HCT116 (cell line): ENCODE data around the gene C5AR1. TPM values are rescaled to one million over a fixed set of nuclear protein-coding genes. Genes with fewer than 3 reads are reported as not detected.

Experiments
- ATAC-seq: fragments of 200-7000 bp; cut with Tn5 transposase; 2 replicates; pipeline ENCODE4 v1.9.1; 2020; ENCODE audit warnings: mild to moderate bottlenecking, moderate library complexity
- BruUV-seq: library from RNA; stranded (reverse); fragments of 400-500 nt; replicated peaks from 2 replicates; lab custom pipeline; 2021; lab: Mats Ljungman, UMichigan
- CTCF ChIA-PET: fragments of 300-600 bp; sonication (Branson Sonifier 250); formaldehyde crosslinking; loops from one replicate; lab custom pipeline; 2021; ENCODE audit warnings: antibody characterized with exemption; lab: Charles Lee
- POLR2A ChIA-PET: fragments of 300-600, 350-600 bp; sonication (Branson Sonifier 250); formaldehyde crosslinking; loops from one replicate; lab custom pipeline; 2021; ENCODE audit warnings: antibody characterized with exemption; lab: Charles Lee
- RAD21 ChIA-PET, 2 experiments: fragments of 300-600 bp; sonication (Branson Sonifier 250); formaldehyde crosslinking; loops; one replicate each; lab custom pipeline; 2023; ENCODE audit warnings: low total read pairs in 2 of 2; ENCODE audit not compliant: uncharacterized antibody in 2 of 2, unreplicated experiment in 2 of 2, low non-redundant PET in 1 of 2; lab: Charles Lee
- DNase-seq: peaks from one replicate; pipeline ENCODE4 v3.0.0-alpha.2; 2010; ENCODE audit warnings: low read depth, low spot score
- H2AFZ ChIP-seq: fragments of 200-600 bp; shearing (Covaris generic), sonication (generic); 2 replicates; pipeline ENCODE4 v1.6.1; 2017; ENCODE audit warnings: low read depth, mixed run types, mixed read lengths, antibody characterized with exemption, low read length; ENCODE audit not compliant: poor library complexity, severe bottlenecking
- H3K27ac ChIP-seq: 2 replicates; pipeline ENCODE4 v1.5.1; 2012; ENCODE audit warnings: low read depth, low read length
- H3K27me3 ChIP-seq: fragments of 200-600 bp; sonication (generic); 2 replicates; pipeline ENCODE4 v1.6.1; 2016; ENCODE audit warnings: mixed run types, low read length, mixed read lengths; ENCODE audit not compliant: insufficient read depth
- H3K36me3 ChIP-seq, 2 experiments: fragments of 200-500 bp in 1 of 2; fragments of 200-600 bp in 1 of 2; sonication (Bioruptor generic) in 1 of 2; sonication (generic) in 1 of 2; 2 replicates each; pipeline versions ENCODE4 v1.5.1 to v1.6.1; 2014 to 2016; ENCODE audit warnings: low read length in 2 of 2, inconsistent platforms in 1 of 2, mixed read lengths in 1 of 2, mixed run types in 1 of 2; ENCODE audit not compliant: insufficient read depth in 2 of 2, control insufficient read depth in 1 of 2
- H3K4me1 ChIP-seq, 2 experiments: fragments of 200-600 bp in 1 of 2; sonication (generic) in 1 of 2; 2 replicates each; pipeline versions ENCODE4 v1.5.1 to v1.6.1; 2012 to 2017; ENCODE audit warnings: low read length in 2 of 2, inconsistent platforms in 1 of 2, mild to moderate bottlenecking in 1 of 2, mixed read lengths in 1 of 2, mixed run types in 1 of 2, moderate library complexity in 1 of 2; ENCODE audit not compliant: insufficient read depth in 2 of 2, control insufficient read depth in 1 of 2
- H3K4me2 ChIP-seq: fragments of 200-600 bp; sonication (generic); 2 replicates; pipeline ENCODE4 v1.6.1; 2017; ENCODE audit warnings: mixed run types, low read length, mixed read lengths
- H3K4me3 ChIP-seq, 2 experiments: fragments of 200-600 bp in 1 of 2; sonication (generic) in 1 of 2; replicated peaks in 1 of 2; 2 replicates each; pipeline ENCODE4 v1.5.1; 2011 to 2016; ENCODE audit warnings: low read length in 2 of 2, control low read depth in 1 of 2, low read depth in 1 of 2, mild to moderate bottlenecking in 1 of 2, mixed read lengths in 1 of 2, mixed run types in 1 of 2
- H3K79me2 ChIP-seq: fragments of 200-600 bp; sonication (generic); 2 replicates; pipeline ENCODE4 v1.6.1; 2017; ENCODE audit warnings: mild to moderate bottlenecking, mixed run types, low read length, moderate library complexity, mixed read lengths; ENCODE audit not compliant: insufficient read depth
- H3K9ac ChIP-seq: fragments of 200-600 bp; sonication (generic); 2 replicates; pipeline ENCODE4 v1.6.1; 2016; ENCODE audit warnings: low read length, mixed read lengths
- H3K9me2 ChIP-seq: fragments of 200-600 bp; sonication (generic), shearing (Covaris generic); 2 replicates; pipeline ENCODE4 v1.6.1; 2017; ENCODE audit warnings: mixed run types, mild to moderate bottlenecking, moderate library complexity; ENCODE audit not compliant: insufficient read depth
- H3K9me3 ChIP-seq, 2 experiments: fragments of 200-500 bp in 1 of 2; fragments of 200-600 bp in 1 of 2; sonication (Bioruptor generic) in 1 of 2; sonication (generic) in 1 of 2; 2 replicates each; pipeline ENCODE4 v1.6.1; 2014 to 2017; ENCODE audit warnings: low read length in 2 of 2, mixed read lengths in 2 of 2, inconsistent platforms in 1 of 2, low read depth in 1 of 2, mild to moderate bottlenecking in 1 of 2, mixed run types in 1 of 2, moderate library complexity in 1 of 2; ENCODE audit not compliant: control insufficient read depth in 1 of 2, insufficient read depth in 1 of 2
- H4K20me1 ChIP-seq: fragments of 200-600 bp; sonication (generic), shearing (Covaris generic); 2 replicates; pipeline ENCODE4 v1.6.1; 2017; ENCODE audit warnings: mixed run types, mild to moderate bottlenecking, moderate library complexity; ENCODE audit not compliant: insufficient read depth
- ATF3 ChIP-seq: IDR thresholded peaks from 2 replicates; pipeline ENCODE4 v1.6.1; 2012
- CBX3 ChIP-seq: IDR thresholded peaks from 2 replicates; pipeline ENCODE4 v1.6.1; 2012; ENCODE audit warnings: low read depth
- CEBPB ChIP-seq: IDR thresholded peaks from 2 replicates; pipeline ENCODE4 v1.6.1; 2012; ENCODE audit warnings: low read depth
- EGR1 ChIP-seq: IDR thresholded peaks from 2 replicates; pipeline ENCODE4 v1.6.1; 2012; ENCODE audit warnings: low read depth
- ELF1 ChIP-seq: IDR thresholded peaks from 2 replicates; pipeline ENCODE4 v1.6.1; 2012; ENCODE audit warnings: low read depth, borderline replicate concordance
- FOSL1 ChIP-seq: IDR thresholded peaks from 2 replicates; pipeline ENCODE4 v1.6.1; 2012; ENCODE audit warnings: low read depth
- MAX ChIP-seq: IDR thresholded peaks from 2 replicates; pipeline ENCODE4 v1.6.1; 2012
- POLR2AphosphoS5 ChIP-seq: IDR thresholded peaks from 2 replicates; pipeline ENCODE4 v1.6.1; 2011; ENCODE audit warnings: mild to moderate bottlenecking, low read depth, low read length, moderate library complexity
- SIN3A ChIP-seq: IDR thresholded peaks from 2 replicates; pipeline ENCODE4 v1.6.1; 2012; ENCODE audit warnings: low read depth
- SP1 ChIP-seq: IDR thresholded peaks from 2 replicates; pipeline ENCODE4 v1.6.1; 2012; ENCODE audit warnings: low read depth
- YY1 ChIP-seq: IDR thresholded peaks from 2 replicates; pipeline ENCODE4 v1.6.1; 2011; ENCODE audit warnings: low read length, low read depth, moderate library complexity, mild to moderate bottlenecking; ENCODE audit not compliant: insufficient replicate concordance; ENCODE audit errors: extremely low read depth
- ZBTB33 ChIP-seq: IDR thresholded peaks from 2 replicates; pipeline ENCODE4 v1.6.1; 2011; ENCODE audit warnings: mild to moderate bottlenecking, low read length, moderate library complexity; ENCODE audit not compliant: insufficient replicate concordance; ENCODE audit errors: extremely low read depth
- ZFX ChIP-seq: fragments of 450-650 bp; IDR thresholded peaks from 2 replicates; pipeline ENCODE4 v1.6.1; 2017
- ZNF274 ChIP-seq: fragments of 200-500 bp; sonication (Bioruptor generic); IDR thresholded peaks from 2 replicates; pipeline ENCODE4 v1.6.1; 2014; ENCODE audit warnings: mild to moderate bottlenecking, low read depth, low read length, inconsistent platforms
- intact Hi-C: fragments of 100-400 bp; cut with micrococcal nuclease; formaldehyde crosslinking; loops from 2 replicates; pipeline ENCODE4 v1.10.0; 2022
- total RNA-seq: library from RNA; stranded (reverse); gene quantifications from one replicate; pipeline ENCODE4 v1.2.1, GENCODE V29; 2021; ENCODE audit not compliant: unreplicated experiment

The C5AR1 gene
- total RNA-seq, 1 experiment from 2014 or later: 6.5 TPM

- H4K20me1 ChIP-seq: no peaks in the 10 kb centered on the region
- RAD21 ChIA-PET: no interaction called here
Observed at GRCh38 chr19:47302249-47302648, 7.4 kb upstream of the C5AR1 start.

GRCh38 chr19:47303966-47304365, 5.7 kb upstream of the C5AR1 start:
- intact Hi-C loops: no loop called here
- POLR2A ChIA-PET: no interaction called here
- Histone ChIP-seq H3K9me3 (no peaks in the 10 kb centered on the region), H3K4me1 (peaks cover 8 to 29% of the 10 kb centered on the region in 2 experiments; a peak in 3 of 4 replicates), H3K36me3 (no peaks in the 10 kb centered on the region), H3K27ac (no peak overlapping the region), H3K79me2 (no peaks in the 10 kb centered on the region), H4K20me1 (no peaks in the 10 kb centered on the region), H3K4me3 (no peak overlapping the region), H3K9ac (no peak overlapping the region), H3K27me3 (no peaks in the 10 kb centered on the region), H3K9me2 (no peaks in the 10 kb centered on the region), H3K4me2 (no peak overlapping the region), H2AFZ (no peak overlapping the region)
- TF ChIP-seq SP1: no peak
- TF ChIP-seq CBX3: no peak
- no peak for TF ChIP-seq POLR2AphosphoS5
- TF ChIP-seq ELF1: no peak
- TF ChIP-seq ZNF274: no peak
- no peak for TF ChIP-seq FOSL1
- no peak for TF ChIP-seq ZBTB33
- no peak for TF ChIP-seq MAX
- TF ChIP-seq YY1: no peak
- TF ChIP-seq EGR1: no peak
- no peak for TF ChIP-seq ATF3
- BruUV-seq: no TSS peak
- CTCF ChIA-PET: interaction anchor here (1.2 to 1.3 kb wide), 2 partner anchors 47 to 124 kb away, joined by 3 to 6 read pairs; no protein-coding TSS in a partner anchor
- DNase-seq (no peak), ATAC-seq (no peak)
- RAD21 ChIA-PET: no interaction called here

More at GRCh38 chr19:47302249-47302648, 7.4 kb upstream of the C5AR1 start:
- Histone ChIP-seq H3K4me2 (no peak overlapping the region), H3K4me1 (peaks cover 8 to 22% of the 10 kb centered on the region in 2 experiments; a peak in 3 of 4 replicates), H3K9me2 (no peaks in the 10 kb centered on the region), H3K79me2 (no peaks in the 10 kb centered on the region), H3K9me3 (no peaks in the 10 kb centered on the region), H2AFZ (no peak overlapping the region), H3K4me3 (no peak overlapping the region), H3K9ac (no peak overlapping the region), H3K27me3 (no peaks in the 10 kb centered on the region), H3K36me3 (no peaks in the 10 kb centered on the region), H3K27ac (no peak overlapping the region)
- BruUV-seq: no TSS peak
- CTCF ChIA-PET: no interaction called here
- POLR2A ChIA-PET: no interaction called here
- ATAC-seq: no peak
- DNase-seq: no peak
- TF ChIP-seq ZBTB33: no peak
- no peak for TF ChIP-seq SIN3A
- TF ChIP-seq ZFX: no peak
- no peak for TF ChIP-seq ELF1
- no peak for TF ChIP-seq SP1
- no peak for TF ChIP-seq CEBPB
- TF ChIP-seq, all 23 proteins: peak for 0
- intact Hi-C loops: no loop called here
